GM12801 (cell line): ENCODE data around the gene CFAP54.

Experiments used
- CTCF ChIP-seq: IDR thresholded peaks from one replicate; pipeline ENCODE4 v1.5.1; 2011; ENCODE audit warnings: control low read depth; ENCODE audit not compliant: insufficient read length; ENCODE audit errors: extremely low read depth

Gene CFAP54

GRCh38 chr12:96571101-96571862, 81.9 kb downstream of the CFAP54 start:
- TF ChIP-seq CTCF, result no peak

- TF ChIP-seq CTCF, result no peak
Observed at GRCh38 chr12:96578526-96579125, 89.2 kb downstream of the CFAP54 start.

- TF ChIP-seq CTCF, result no peak
Observed at GRCh38 chr12:96585977-96586376, 96.6 kb downstream of the CFAP54 start.

- TF ChIP-seq CTCF, result no peak
Observed at GRCh38 chr12:96587691-96588090, 98.3 kb downstream of the CFAP54 start.

GRCh38 chr12:96590970-96591369, 101.6 kb downstream of the CFAP54 start:
- TF ChIP-seq CTCF, result no peak

GRCh38 chr12:96605684-96606083, 116.3 kb downstream of the CFAP54 start:
- TF ChIP-seq CTCF, result no peak

- no peak for TF ChIP-seq CTCF
Observed at GRCh38 chr12:96606134-96606533, 116.8 kb downstream of the CFAP54 start.
